GM13976 (cell line): ENCODE measurements around the gene ADRA2A.

Experiments
- DNase-seq: peaks from one replicate; pipeline ENCODE4 v3.0.0; 2012; ENCODE audit warnings: low spot score
- in situ Hi-C: fragments of 300-500 bp; cut with MboI; formaldehyde crosslinking; loops from one replicate; pipeline ENCODE4 v1.12.0; 2022; ENCODE audit warnings: low sequenced_read_pairs, mixed read lengths, inconsistent platforms; ENCODE audit not compliant: unreplicated experiment
- TF ChIP-seq, protein P1 (sequence below): IDR thresholded peaks from 2 replicates; pipeline ENCODE4 v1.5.1; 2012; ENCODE audit warnings: borderline replicate concordance, mild to moderate bottlenecking; ENCODE audit not compliant: insufficient read depth; ENCODE audit errors: extremely low read depth, missing control alignments, control extremely low read depth

The ADRA2A gene

DNA sequence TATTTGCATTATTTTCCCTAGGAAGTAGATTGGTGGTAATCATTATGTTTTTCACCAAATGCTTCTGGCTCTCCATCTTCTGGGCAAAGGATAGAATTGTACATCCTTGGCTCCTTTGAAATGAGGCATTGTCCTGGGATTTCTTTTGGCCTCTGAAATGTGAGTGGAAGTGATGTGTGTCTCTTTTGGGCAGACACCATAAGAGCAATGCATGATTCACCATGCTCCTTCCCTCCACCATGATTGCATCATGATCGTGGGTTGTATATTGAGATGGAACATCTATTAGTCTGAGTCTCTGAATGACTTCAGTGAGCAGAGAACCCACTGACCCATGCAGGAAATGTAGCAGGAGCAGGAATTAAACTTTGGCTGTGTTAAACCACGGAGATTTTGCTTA lies 49.2 kb downstream of the ADRA2A start:
- no peak for DNase-seq
- in situ Hi-C loops: no loop called here
- TF ChIP-seq, protein P1, sequence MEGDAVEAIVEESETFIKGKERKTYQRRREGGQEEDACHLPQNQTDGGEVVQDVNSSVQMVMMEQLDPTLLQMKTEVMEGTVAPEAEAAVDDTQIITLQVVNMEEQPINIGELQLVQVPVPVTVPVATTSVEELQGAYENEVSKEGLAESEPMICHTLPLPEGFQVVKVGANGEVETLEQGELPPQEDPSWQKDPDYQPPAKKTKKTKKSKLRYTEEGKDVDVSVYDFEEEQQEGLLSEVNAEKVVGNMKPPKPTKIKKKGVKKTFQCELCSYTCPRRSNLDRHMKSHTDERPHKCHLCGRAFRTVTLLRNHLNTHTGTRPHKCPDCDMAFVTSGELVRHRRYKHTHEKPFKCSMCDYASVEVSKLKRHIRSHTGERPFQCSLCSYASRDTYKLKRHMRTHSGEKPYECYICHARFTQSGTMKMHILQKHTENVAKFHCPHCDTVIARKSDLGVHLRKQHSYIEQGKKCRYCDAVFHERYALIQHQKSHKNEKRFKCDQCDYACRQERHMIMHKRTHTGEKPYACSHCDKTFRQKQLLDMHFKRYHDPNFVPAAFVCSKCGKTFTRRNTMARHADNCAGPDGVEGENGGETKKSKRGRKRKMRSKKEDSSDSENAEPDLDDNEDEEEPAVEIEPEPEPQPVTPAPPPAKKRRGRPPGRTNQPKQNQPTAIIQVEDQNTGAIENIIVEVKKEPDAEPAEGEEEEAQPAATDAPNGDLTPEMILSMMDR: no peak

DNA sequence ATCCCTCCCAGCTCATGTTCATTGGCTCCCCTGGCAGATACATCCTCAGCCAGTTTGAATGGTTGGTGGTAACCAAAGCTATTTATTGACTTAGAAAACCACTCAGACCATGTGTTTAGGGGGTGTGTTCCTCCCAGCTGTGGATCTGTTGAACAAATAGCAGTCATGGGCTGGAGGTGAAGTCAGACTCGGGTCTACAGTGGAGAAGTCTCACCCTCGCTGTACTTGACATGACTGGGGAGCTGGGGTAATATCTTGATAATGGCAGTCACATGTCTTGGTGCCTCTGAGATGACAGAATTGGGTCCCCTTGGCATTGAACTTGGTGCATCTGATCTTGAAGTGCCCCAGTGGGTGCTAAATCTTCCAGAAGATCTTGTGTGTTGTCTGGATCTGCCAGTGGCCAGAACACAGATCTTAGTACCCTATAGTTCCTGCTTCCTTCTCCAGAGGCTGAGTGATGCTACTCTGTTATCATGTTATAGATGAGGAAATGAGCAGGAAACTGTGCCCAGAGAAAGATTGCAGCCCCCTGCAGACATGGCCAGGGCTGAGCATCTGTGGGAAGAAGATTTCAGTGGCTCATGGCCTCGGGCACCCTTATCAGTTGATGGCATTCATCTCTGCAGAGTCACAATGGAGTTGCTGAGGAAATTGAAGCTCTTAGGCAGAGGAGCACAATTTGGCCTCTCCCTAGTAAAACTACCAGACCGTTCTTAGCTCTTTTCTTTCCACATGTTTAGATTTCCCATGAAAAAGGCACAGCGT lies 50.4 kb downstream of the ADRA2A start:
- TF ChIP-seq, protein P1: no peak
- in situ Hi-C loops: no loop called here
- DNase-seq: no peak

DNA sequence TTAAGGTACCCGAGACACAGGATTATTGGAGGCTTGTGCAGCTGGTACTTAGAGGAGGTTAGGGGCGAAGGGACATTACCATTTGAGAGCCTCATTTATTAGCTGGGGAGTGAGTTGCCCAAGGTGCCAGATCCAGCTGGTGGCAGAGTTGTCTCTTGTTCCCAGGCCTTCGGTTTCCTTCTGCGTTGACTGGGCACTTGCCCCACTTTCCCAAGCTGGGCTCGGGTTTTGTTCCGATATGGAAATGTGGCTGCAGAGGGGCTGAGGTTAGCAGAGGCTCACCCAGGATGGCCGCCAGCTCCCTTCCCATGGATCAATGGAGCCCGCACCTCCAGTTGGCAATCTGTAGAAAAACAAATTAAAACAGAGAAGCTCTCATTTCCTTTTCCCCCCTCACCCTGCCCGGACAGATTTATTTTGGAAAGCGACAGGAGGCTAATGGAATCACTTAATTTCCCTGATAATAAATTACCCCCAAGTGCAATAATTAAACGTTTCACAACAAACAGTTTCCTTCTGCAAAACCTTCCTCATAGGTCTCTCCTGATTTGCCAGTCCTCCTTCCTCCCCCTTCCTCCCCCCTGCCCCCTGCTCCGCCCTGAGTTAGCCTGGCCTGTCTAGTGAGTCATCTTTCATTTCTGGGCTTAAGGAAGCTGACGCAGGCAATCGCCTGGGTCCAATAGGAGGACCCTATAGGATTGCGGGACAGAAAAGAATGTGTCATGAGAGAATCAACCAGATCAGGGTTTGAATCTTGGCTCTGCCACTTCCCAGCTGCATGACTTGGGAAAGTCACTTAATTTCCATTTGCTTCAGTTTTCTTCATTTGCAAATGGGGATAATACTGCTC lies 51.7 kb downstream of the ADRA2A start:
- no peak for DNase-seq
- TF ChIP-seq, protein P1: no peak
- in situ Hi-C loops: no loop called here

DNA sequence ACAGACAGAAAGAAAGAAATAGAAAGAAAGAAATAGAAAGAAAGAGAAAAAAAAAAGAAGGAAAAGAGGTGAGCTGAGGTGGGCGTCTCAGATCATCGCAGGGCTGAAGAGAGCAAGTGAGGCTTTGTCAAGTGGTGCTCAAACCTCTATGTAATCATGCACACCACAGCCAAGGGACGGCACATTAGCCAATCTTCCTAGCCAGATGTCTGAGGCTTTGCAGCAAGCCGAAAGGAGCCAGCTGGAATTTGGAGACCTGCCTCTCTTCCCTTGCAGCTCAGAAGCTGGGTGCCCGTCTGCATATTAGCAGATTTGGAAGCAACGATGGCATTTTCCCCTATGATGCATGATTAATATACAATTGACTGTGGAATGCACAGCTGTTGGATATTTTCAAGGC lies 52.5 kb downstream of the ADRA2A start:
- DNase-seq: no peak
- in situ Hi-C loops: no loop called here

DNA sequence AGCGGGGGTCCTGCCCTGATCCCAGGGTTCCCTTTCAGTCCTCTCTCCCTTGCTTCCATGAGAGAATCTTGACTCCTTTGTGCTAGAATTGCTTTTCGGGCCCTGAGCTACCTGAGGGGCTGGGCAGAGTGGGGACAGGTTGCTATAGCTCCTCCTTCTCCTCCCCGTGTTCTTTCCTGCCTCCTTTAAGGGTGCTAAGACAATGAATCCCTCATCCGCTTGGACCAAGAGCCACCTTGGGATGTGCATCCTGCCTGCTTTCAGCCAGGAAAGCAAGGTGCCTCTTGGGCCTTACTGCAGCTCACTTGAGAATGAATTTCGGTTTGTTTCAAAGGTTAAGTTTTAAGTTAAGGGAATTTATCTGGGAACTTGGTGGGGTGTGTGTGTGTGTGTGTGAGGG lies 53.6 kb downstream of the ADRA2A start:
- DNase-seq: no peak
- TF ChIP-seq, protein P1: no peak
- in situ Hi-C loops: no loop called here

More for the DNA sequence above, 52.5 kb downstream of the ADRA2A start:
- TF ChIP-seq, protein P1: no peak
